Lower lobe of right lung (tissue), 2 donors: ENCODE data around the gene GPAM. TPM values are rescaled to one million over a fixed set of nuclear protein-coding genes. Genes with fewer than 3 reads are reported as not detected.
A peak's percentile ranks its signal among the peaks of the same experiment; 100 is the strongest.
"Not testable (repeated sequence)": the region's sequence is repeated elsewhere in the genome, so short reads cannot be mapped to it uniquely, and the experiment has no call there.

Source experiments
- ATAC-seq, 2 donors: fragments of 200-7000 bp; cut with Tn5 transposase; one replicate each; pipeline ENCODE4 v1.9.1; 2020 to 2022; ENCODE audit warnings: mild to moderate bottlenecking in 2 of 2, moderate library complexity in 2 of 2
- DNase-seq: peaks from one replicate; pipeline ENCODE4 v3.0.0-alpha.2; 2020
- H3K27ac ChIP-seq: fragments of 200-600 bp; one replicate; pipeline ENCODE4 v1.8.0; 2022
- H3K27me3 ChIP-seq: fragments of 200-600 bp; one replicate; pipeline ENCODE4 v1.8.0; 2022; ENCODE audit warnings: low read depth
- H3K36me3 ChIP-seq: fragments of 200-600 bp; one replicate; pipeline ENCODE4 v1.8.0; 2022; ENCODE audit warnings: mild to moderate bottlenecking
- H3K4me1 ChIP-seq: fragments of 200-600 bp; one replicate; pipeline ENCODE4 v1.8.0; 2022
- H3K4me3 ChIP-seq: fragments of 200-600 bp; one replicate; pipeline ENCODE4 v1.8.0; 2022; ENCODE audit warnings: mild to moderate bottlenecking
- H3K9me3 ChIP-seq: fragments of 200-600 bp; one replicate; pipeline ENCODE4 v1.8.0; 2022
- CTCF ChIP-seq: fragments of 200-600 bp; IDR thresholded peaks from one replicate; pipeline ENCODE4 v1.8.0; 2022; ENCODE audit warnings: antibody characterized with exemption, mild to moderate bottlenecking
- intact Hi-C: fragments of 100-400 bp; cut with DNase I; formaldehyde crosslinking; loops from one replicate; pipeline ENCODE4 v1.11.0; 2022
- total RNA-seq: library from RNA; stranded (reverse); fragmentation: NEBNext Ultra II Directional; extraction: Animal tissue kit (Norgen Biotek cat#: 25700); gene quantifications from one replicate; pipeline ENCODE4 v1.2.1, GENCODE V29; 2021
- donor health status: DM: no; HTN: yes; CAD: no; lungs with severe emphysema.

Gene GPAM
- total RNA-seq, 1 donor from 2014 or later, result 27.2 TPM

- Histone ChIP-seq H3K36me3 (no peaks in the 10 kb centered on the region), H3K4me3 (no peak overlapping the region), H3K9me3 (no peaks in the 10 kb centered on the region), H3K27me3 (peaks cover 11% of the 10 kb centered on the region), H3K4me1 (no peaks in the 10 kb centered on the region), H3K27ac (no peak overlapping the region)
- DNase-seq (no peak), ATAC-seq (peak in 1 of 2 donors; percentile 33)
- no peak for TF ChIP-seq CTCF
- intact Hi-C loops, result no loop called here
Observed at GRCh38 chr10:112208292-112208691, 24.7 kb upstream of the GPAM start.

- TF ChIP-seq CTCF, result no peak
- H3K36me3 ChIP-seq, result no peaks in the 10 kb centered on the region
- no peak overlapping the region for H3K27ac ChIP-seq
- H3K4me3 ChIP-seq, result no peak overlapping the region
- DNase-seq (no peak), ATAC-seq (no peak)
- H3K4me1 ChIP-seq, result no peaks in the 10 kb centered on the region
- intact Hi-C loops, result no loop called here
- H3K9me3 ChIP-seq, result no peaks in the 10 kb centered on the region
- H3K27me3 ChIP-seq, result no peaks in the 10 kb centered on the region
Observed at GRCh38 chr10:112203328-112204076, 19.9 kb upstream of the GPAM start.

GRCh38 chr10:112202561-112203241 lies 19.1 kb upstream of the GPAM start:
- Histone ChIP-seq H3K27me3 (no peaks in the 10 kb centered on the region), H3K27ac (no peak overlapping the region), H3K9me3 (no peaks in the 10 kb centered on the region), H3K4me3 (no peak overlapping the region), H3K4me1 (no peaks in the 10 kb centered on the region), H3K36me3 (no peaks in the 10 kb centered on the region)
- intact Hi-C loops, result no loop called here
- no peak for DNase-seq
- no peak for ATAC-seq
- no peak for TF ChIP-seq CTCF

GRCh38 chr10:112202076-112202475 lies 18.5 kb upstream of the GPAM start:
- intact Hi-C loops, result no loop called here
- H3K27ac ChIP-seq, result no peak overlapping the region
- ATAC-seq, result no peak
- H3K36me3 ChIP-seq, result no peaks in the 10 kb centered on the region
- H3K4me1 ChIP-seq, result no peaks in the 10 kb centered on the region
- H3K4me3 ChIP-seq, result no peak overlapping the region
- no peak for TF ChIP-seq CTCF
- no peak for DNase-seq
- no peaks in the 10 kb centered on the region for H3K27me3 ChIP-seq
- H3K9me3 ChIP-seq, result no peaks in the 10 kb centered on the region

- DNase-seq (no peak), ATAC-seq (no peak)
- H3K27me3 ChIP-seq, result no peaks in the 10 kb centered on the region
- no peak overlapping the region for H3K27ac ChIP-seq
- H3K36me3 ChIP-seq, result no peaks in the 10 kb centered on the region
- H3K4me3 ChIP-seq, result no peak overlapping the region
- H3K4me1 ChIP-seq, result no peaks in the 10 kb centered on the region
- no peak for TF ChIP-seq CTCF
- intact Hi-C loops, result no loop called here
- no peaks in the 10 kb centered on the region for H3K9me3 ChIP-seq
Observed at GRCh38 chr10:112201334-112201733, 17.8 kb upstream of the GPAM start.

GRCh38 chr10:112200259-112200658 lies 16.7 kb upstream of the GPAM start:
- H3K27me3 ChIP-seq, H3K4me3 ChIP-seq, H3K4me1 ChIP-seq, ATAC-seq, H3K9me3 ChIP-seq, DNase-seq, intact Hi-C loops, H3K36me3 ChIP-seq, H3K27ac ChIP-seq: not testable (repeated sequence)

- H3K4me3 ChIP-seq, ATAC-seq, H3K36me3 ChIP-seq, H3K27ac ChIP-seq, DNase-seq, H3K4me1 ChIP-seq, intact Hi-C loops, H3K9me3 ChIP-seq, H3K27me3 ChIP-seq: not testable (repeated sequence)
Observed at GRCh38 chr10:112197662-112198061, 14.1 kb upstream of the GPAM start.
